Subcutaneous abdominal adipose tissue (tissue), 5 donors: ENCODE measurements around the gene C2orf69.
A peak's percentile ranks its signal among the peaks of the same experiment; 100 is the strongest.

ENCODE experiments used
- H3K27ac ChIP-seq: one replicate; pipeline ENCODE4 v1.7.0; 2013; ENCODE audit warnings: low read depth, mild to moderate bottlenecking, inconsistent platforms, low read length, moderate library complexity
- H3K27me3 ChIP-seq, 5 donors: one replicate each; pipeline ENCODE4 v1.7.0; 2013; ENCODE audit warnings: low read length in 5 of 5, inconsistent platforms in 1 of 5; ENCODE audit not compliant: control insufficient read depth in 5 of 5, insufficient read depth in 4 of 5
- H3K36me3 ChIP-seq, 5 donors: one replicate each; pipeline ENCODE4 v1.7.0; 2013; ENCODE audit warnings: low read length in 5 of 5; ENCODE audit not compliant: control insufficient read depth in 5 of 5, insufficient read depth in 5 of 5
- H3K4me1 ChIP-seq, 5 donors: one replicate each; pipeline ENCODE4 v1.7.0; 2013; ENCODE audit warnings: low read length in 5 of 5, mild to moderate bottlenecking in 3 of 5, moderate library complexity in 1 of 5; ENCODE audit not compliant: control insufficient read depth in 5 of 5, insufficient read depth in 5 of 5
- H3K4me3 ChIP-seq, 5 donors: one replicate each; pipeline ENCODE4 v1.7.0; 2013; ENCODE audit warnings: low read length in 5 of 5, low read depth in 1 of 5
- H3K9ac ChIP-seq, 5 donors: one replicate each; pipeline ENCODE4 v1.7.0; 2013; ENCODE audit warnings: low read length in 5 of 5, mild to moderate bottlenecking in 4 of 5, moderate library complexity in 3 of 5
- H3K9me3 ChIP-seq, 5 donors: one replicate each; pipeline ENCODE4 v1.7.0; 2013; ENCODE audit warnings: low read length in 5 of 5; ENCODE audit not compliant: control insufficient read depth in 5 of 5
- donor health status: healthy.
- donor health status: healthy.
- donor health status: healthy.
- donor health status: healthy.
- donor health status: healthy.

C2orf69 gene

GRCh38 chr2:199882667-199883066, 28.4 kb upstream of the C2orf69 start:
- H3K9ac ChIP-seq: no peak overlapping the region
- no peaks in the 10 kb centered on the region for H3K27me3 ChIP-seq
- no peaks in the 10 kb centered on the region for H3K4me1 ChIP-seq
- no peaks in the 10 kb centered on the region for H3K36me3 ChIP-seq
- no peak overlapping the region for H3K4me3 ChIP-seq
- H3K9me3 ChIP-seq: peaks cover 0 to 4% (median 0%) of the 10 kb centered on the region in 5 donors
- no peak overlapping the region for H3K27ac ChIP-seq

GRCh38 chr2:199883474-199884212, 27.4 kb upstream of the C2orf69 start:
- no peaks in the 10 kb centered on the region for H3K36me3 ChIP-seq
- H3K9ac ChIP-seq: no peak overlapping the region
- H3K4me1 ChIP-seq: no peaks in the 10 kb centered on the region
- no peak overlapping the region for H3K4me3 ChIP-seq
- H3K9me3 ChIP-seq: peaks cover 0 to under 1% (median 0%) of the 10 kb centered on the region in 5 donors
- H3K27me3 ChIP-seq: no peaks in the 10 kb centered on the region
- H3K27ac ChIP-seq: no peak overlapping the region

DNA sequence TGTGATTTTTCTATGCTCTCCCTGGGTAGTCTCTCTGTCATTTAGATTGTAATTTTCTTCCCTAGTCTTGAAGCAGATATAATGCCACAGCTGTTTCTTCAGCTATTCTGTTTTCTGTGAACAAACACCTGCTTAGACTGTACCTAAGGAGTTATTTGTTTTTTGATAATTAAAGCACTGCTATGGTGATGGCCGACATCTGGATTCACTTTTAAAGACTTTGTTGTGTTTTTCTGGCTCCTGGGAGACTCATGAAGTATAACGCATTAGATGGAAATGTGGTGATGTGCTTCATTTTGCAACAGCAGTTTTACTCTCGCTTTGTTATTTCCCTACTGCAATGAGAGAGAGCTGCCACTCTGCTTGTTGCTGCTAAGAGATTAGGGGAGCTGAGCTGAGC, 15.7 kb upstream of the C2orf69 start:
- Histone ChIP-seq H3K4me1 (no peaks in the 10 kb centered on the region), H3K4me3 (no peak overlapping the region), H3K27me3 (no peaks in the 10 kb centered on the region), H3K9ac (no peak overlapping the region), H3K9me3 (no peaks in the 10 kb centered on the region), H3K36me3 (no peaks in the 10 kb centered on the region), H3K27ac (no peak overlapping the region)

- H3K36me3 ChIP-seq: no peaks in the 10 kb centered on the region
- no peak overlapping the region for H3K27ac ChIP-seq
- no peaks in the 10 kb centered on the region for H3K9me3 ChIP-seq
- no peak overlapping the region for H3K4me3 ChIP-seq
- H3K9ac ChIP-seq: no peak overlapping the region
- H3K4me1 ChIP-seq: no peaks in the 10 kb centered on the region
- H3K27me3 ChIP-seq: no peaks in the 10 kb centered on the region
Observed at GRCh38 chr2:199896617-199897016, 14.5 kb upstream of the C2orf69 start.

DNA sequence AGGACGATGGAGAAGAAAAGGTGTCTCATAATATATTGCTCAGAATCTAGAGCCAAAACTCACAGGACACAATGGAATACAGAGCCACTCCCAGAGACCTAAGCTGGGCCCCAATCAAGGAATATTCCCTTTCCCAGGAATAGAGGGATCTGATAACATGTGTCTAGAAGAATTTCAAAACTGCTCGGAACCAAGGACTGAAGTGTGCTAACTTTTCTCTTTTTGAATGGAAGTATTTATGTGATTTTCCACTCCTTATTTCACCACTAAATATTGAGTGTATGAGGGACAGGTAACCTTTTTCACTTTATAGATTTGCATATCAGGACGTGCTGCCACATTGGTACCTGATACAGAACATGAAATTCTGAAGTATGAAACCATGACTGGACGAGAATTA, 9.2 kb upstream of the C2orf69 start:
- no peak overlapping the region for H3K9ac ChIP-seq
- no peaks in the 10 kb centered on the region for H3K36me3 ChIP-seq
- no peaks in the 10 kb centered on the region for H3K9me3 ChIP-seq
- no peak overlapping the region for H3K27ac ChIP-seq
- no peaks in the 10 kb centered on the region for H3K27me3 ChIP-seq
- H3K4me3 ChIP-seq: no peak overlapping the region
- H3K4me1 ChIP-seq: no peaks in the 10 kb centered on the region

- H3K4me1 ChIP-seq: no peaks in the 10 kb centered on the region
- no peak overlapping the region for H3K4me3 ChIP-seq
- H3K36me3 ChIP-seq: no peaks in the 10 kb centered on the region
- no peaks in the 10 kb centered on the region for H3K9me3 ChIP-seq
- no peaks in the 10 kb centered on the region for H3K27me3 ChIP-seq
- H3K27ac ChIP-seq: no peak overlapping the region
- H3K9ac ChIP-seq: no peak overlapping the region
Observed at GRCh38 chr2:199902486-199903110, 8.5 kb upstream of the C2orf69 start.

DNA sequence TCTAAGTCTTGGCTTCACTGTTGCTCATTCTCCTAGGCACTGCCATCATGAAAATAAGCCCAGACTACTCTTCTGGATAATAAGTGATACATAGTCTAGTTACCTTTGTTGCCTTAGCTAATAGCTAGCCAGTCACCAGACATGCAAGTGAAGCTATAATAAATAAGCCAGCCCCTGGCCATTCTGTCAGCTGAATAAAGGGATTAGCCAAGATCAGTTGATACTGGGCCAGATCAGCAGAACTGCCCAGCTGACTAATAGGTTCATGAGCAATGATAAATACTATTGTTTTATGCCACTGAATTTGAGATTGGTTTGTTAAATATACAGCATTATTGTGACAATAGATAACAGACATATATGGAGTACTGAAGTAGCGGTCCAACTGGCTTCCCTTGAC, 8.0 kb upstream of the C2orf69 start:
- no peak overlapping the region for H3K4me3 ChIP-seq
- no peaks in the 10 kb centered on the region for H3K4me1 ChIP-seq
- H3K36me3 ChIP-seq: no peaks in the 10 kb centered on the region
- H3K27ac ChIP-seq: no peak overlapping the region
- no peaks in the 10 kb centered on the region for H3K9me3 ChIP-seq
- H3K27me3 ChIP-seq: no peaks in the 10 kb centered on the region
- no peak overlapping the region for H3K9ac ChIP-seq

GRCh38 chr2:199907008-199907714, 3.9 kb upstream of the C2orf69 start:
- Histone ChIP-seq H3K4me1 (peaks cover 0 to 13% (median 11%) of the 10 kb centered on the region in 5 donors), H3K9me3 (no peaks in the 10 kb centered on the region), H3K36me3 (no peaks in the 10 kb centered on the region), H3K9ac (no peak overlapping the region), H3K27me3 (no peaks in the 10 kb centered on the region), H3K27ac (no peak overlapping the region), H3K4me3 (no peak overlapping the region)

DNA sequence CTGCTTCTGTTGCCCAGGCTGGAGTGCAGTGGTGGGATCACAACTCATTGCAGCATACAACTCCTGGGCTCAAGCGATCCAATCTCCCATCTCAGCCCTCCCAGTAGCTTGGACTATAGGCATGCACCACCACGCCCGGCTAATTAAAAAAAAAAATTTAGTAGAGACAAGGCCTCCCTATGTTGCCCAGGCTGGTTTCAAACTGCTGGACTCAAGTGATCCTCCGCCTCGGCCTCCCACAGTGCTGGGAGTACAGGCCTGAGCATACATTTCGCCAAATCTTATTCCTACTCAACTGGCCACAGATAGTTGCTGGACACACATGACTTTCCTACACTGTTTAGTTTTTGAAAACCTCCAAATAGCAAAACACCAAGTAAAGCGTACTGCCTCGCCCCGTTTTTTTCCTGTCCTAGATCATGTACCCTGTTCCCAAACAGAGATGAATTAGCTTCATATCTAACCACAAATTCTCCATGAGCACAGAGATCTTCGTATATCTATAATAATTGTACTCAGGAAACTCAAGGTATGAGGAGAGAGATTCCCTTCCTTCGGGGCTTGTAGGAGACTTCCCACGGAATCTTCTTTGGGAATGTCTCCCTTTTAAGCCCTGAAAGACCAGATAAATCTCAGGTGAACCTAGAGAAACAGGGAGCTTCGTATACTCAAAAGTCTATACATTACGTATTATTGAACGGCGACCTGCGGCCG, 598 bp upstream of the C2orf69 start:
- peak overlapping the region in 3 of 5 donors; percentile 43 to 97 (median 51) for H3K9ac ChIP-seq
- H3K36me3 ChIP-seq: no peaks in the 10 kb centered on the region
- peaks cover 0 to 25% (median 24%) of the 10 kb centered on the region in 5 donors for H3K4me1 ChIP-seq
- no peaks in the 10 kb centered on the region for H3K9me3 ChIP-seq
- H3K4me3 ChIP-seq: peak overlapping the region; percentile 10 to 96 (median 93)
- H3K27ac ChIP-seq: peak overlapping the region; percentile 92
- H3K27me3 ChIP-seq: no peaks in the 10 kb centered on the region

GRCh38 chr2:199911877-199912161, 726 bp downstream of the C2orf69 start:
- no peaks in the 10 kb centered on the region for H3K9me3 ChIP-seq
- peaks cover 0 to 3% (median 1%) of the 10 kb centered on the region in 5 donors for H3K36me3 ChIP-seq
- peak overlapping the region; percentile 92 for H3K27ac ChIP-seq
- peaks cover 0 to 25% (median 24%) of the 10 kb centered on the region in 5 donors for H3K4me1 ChIP-seq
- peak overlapping the region; percentile 93 to 97 (median 95) for H3K4me3 ChIP-seq
- H3K9ac ChIP-seq: peak overlapping the region; percentile 40 to 97 (median 95)
- H3K27me3 ChIP-seq: no peaks in the 10 kb centered on the region
